HS-5 (cell line): ENCODE measurements around the gene TPSB2.
"Not testable (repeated sequence)": the region's sequence is repeated elsewhere in the genome, so short reads cannot be mapped to it uniquely, and the experiment has no call there.

Source experiments
- DNase-seq: peaks from one replicate; pipeline ENCODE4 v3.0.0-alpha.2; 2012; ENCODE audit warnings: low read depth

Gene TPSB2

DNA sequence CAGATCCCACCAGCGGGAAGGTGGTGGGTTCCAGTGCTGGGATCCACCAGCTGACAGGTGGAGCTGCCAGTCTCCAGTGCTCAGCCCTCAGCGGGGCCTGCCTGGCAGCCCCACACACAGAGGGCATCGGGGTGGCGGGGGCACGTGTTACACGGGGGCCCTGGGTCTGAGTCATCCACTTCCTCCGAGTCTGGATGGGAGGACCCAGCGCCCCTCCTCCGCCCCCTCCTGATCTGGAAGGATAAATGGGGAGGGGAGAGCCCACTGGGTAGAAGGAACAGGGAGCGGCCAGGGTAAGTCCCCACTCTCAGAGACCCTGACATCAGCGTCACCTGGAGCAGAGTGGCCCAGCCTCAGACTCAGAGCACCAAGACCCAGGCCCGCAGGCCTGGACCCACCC is 10.5 kb upstream of the TPSB2 start, which contains the start of gene TPSAB1:
TPSAB1 (plus strand) TSS at position 270 of the 400 bp plus-strand sequence. CDS start 234 bp downstream, outside the sequence.
- not testable (repeated sequence) for DNase-seq

GRCh38 chr16:1239575-1239974 is 9.6 kb upstream of the TPSB2 start:
- not testable (repeated sequence) for DNase-seq

DNA sequence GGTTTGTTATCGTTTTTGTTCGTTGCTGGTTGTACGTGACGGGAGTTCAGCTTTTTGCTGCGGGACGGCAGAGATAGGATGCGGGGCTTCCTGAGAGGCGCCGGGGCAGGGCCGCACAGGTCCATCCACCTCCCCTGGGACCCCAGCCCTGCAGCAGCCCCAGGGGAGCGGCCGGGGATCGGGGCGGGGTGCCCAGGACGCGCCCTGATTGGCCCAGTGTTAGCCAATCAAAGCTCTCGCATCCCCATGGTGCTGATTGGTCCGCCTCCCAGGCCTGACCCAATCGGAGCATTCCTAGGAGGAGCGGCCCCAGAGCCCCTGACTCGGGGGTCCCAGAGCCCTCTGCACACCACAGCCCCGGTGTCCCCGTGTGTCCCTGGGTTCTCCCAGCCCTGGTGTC is 8.9 kb upstream of the TPSB2 start:
- not testable (repeated sequence) for DNase-seq

GRCh38 chr16:1237990-1238389 is 8.0 kb upstream of the TPSB2 start:
- no peak for DNase-seq

- not testable (repeated sequence) for DNase-seq
Observed at GRCh38 chr16:1236659-1237058, 6.7 kb upstream of the TPSB2 start.

DNA sequence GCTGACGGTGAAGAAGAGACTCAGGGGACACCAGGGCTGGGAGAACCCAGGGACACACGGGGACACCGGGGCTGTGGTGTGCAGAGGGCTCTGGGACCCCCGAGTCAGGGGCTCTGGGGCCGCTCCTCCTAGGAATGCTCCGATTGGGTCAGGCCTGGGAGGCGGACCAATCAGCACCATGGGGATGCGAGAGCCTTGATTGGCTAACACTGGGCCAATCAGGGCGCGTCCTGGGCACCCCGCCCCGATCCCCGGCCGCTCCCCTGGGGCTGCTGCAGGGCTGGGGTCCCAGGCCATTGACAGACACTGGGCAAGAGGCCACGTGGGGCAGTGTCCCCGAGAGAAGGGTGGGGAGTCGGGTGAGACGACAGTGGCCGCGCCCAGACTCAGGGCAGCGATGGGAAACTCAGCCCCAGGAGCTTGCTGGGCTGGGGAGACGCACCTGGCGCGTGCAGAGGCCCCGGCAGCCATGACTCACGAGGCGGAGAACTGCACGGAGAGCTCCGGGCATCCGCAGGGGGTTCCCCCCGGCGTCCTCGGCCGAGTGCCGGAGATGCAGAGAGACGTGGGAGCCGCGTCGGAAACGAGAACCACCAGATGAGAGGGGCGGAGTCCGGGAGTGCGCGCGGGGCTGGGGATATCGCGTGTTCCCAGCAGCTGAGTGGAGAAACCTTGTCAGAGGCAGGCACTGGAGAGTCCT is 2.2 kb upstream of the TPSB2 start:
- not testable (repeated sequence) for DNase-seq

DNA sequence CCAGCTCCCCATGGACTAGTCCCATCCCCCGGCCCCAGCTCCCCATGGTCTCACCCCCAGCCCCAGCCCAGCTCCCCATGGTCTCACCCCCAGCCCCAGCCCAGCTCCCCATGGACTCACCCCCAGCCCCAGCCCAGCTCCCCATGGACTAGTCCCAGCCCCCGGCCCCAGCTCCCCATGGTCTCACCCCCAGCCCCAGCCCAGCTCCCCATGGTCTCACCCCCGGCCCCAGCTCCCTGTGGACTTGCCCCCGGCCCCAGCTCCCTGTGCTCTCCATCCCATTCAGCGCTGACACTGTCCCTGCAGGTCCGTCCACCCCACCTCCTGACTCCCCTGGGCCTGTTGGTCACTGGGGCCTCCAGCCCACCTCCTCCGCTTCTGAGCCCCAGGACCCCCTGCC is 1.3 kb upstream of the TPSB2 start:
- not testable (repeated sequence) for DNase-seq

DNA sequence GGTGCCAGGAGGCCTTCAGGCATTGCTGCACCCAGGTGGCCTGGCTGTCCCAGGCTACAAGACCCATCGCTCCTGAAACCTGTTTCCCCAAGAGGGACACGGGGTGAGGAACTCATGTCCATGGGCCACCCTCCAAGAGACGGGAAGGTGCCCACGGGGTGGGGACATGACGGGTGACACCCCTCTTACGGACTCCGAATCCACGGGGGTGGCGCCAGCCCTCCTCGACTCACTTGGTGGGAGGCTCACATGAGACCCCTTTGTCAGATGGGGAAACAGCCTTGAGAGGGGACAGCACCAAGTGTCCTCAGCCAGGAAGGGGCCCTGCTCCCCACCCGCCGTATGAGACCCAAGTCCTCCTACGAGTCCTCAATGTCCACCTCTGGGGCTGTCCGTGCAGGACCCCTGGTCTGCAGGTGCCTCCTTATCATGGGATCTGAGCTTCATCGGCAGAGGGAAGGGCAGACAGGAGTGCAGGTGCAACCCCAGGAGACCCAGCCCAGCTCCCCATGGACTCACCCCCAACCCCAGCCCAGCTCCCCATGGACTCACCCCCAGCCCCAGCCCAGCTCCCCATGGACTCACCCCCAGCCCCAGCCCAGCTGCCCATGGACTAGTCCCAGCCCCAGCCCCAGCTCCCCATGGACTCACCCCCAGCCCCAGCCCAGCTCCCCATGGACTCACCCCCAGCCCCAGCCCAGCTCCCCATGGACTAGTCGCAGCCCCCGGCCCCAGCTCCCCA is 658 bp upstream of the TPSB2 start:
- not testable (repeated sequence) for DNase-seq

DNA sequence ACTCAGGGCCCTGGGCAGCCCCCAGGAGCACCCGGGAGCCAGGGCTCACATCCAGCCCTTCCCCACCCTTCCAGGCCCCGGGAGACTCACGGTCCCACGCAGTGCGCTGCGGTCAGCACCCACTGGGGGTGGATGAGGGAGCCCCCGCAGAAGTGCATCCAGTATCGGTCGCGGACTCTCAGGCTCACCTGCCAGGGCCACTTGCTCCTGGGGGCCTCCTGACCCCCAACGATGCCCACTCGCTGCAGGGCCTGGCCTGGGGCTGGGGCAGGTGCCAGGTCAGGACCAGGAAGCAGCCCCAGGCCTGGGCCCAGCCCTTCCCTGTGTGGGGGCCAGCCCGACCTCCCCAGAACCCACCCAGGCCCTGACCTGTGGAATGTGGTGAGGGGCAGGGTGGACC is 508 bp downstream of the TPSB2 start:
- DNase-seq = not testable (repeated sequence)

GRCh38 chr16:1228227-1228626 is 1.8 kb downstream of the TPSB2 start:
- DNase-seq = not testable (repeated sequence)

DNA sequence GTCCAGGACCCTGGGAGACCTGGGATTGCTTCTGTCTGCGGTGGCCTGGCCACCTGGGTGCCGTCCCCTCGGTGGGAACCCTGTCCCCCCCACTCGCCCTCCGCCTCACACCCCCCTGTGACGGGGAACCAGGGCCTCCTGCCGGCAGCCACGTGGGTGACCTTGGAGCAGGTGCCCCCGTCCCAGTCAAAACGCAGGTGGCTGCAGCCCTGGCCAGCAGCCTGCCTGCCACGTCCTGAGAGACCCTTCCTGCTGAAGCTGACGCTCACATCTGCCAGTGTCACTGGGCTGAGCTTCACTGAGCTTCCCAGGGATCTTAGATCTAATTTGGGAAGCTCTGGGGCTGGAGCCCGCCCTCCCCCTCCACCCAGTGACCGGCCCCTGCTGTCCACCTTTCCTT is 3.3 kb downstream of the TPSB2 start:
- not testable (repeated sequence) for DNase-seq

GRCh38 chr16:1225728-1226311 is 4.2 kb downstream of the TPSB2 start:
- DNase-seq = not testable (repeated sequence)

DNA sequence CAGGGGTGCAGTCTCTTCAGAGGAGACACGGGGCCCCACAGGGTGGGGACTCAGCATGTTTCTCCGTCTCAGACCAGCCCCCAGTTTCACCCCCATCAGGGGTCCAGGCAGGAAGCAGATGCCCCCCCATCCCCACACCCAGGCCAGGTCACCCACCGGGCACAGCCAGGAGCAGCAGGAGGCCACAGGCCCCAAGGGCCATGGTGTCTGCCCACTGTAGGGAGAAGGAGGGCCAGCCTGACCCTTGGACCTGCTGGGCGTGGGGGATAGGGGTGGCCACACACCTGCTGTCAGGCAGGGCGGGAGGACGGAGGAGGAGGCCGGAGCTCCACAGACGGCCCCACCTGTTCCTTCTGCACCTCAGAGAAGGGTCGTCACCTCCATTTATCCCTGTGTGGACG is 4.9 kb downstream of the TPSB2 start, which contains the start of gene TPSG1:
TPSG1 (minus strand) TSS at position 218 of the 401 bp plus-strand sequence; CDS start at position 202, 16 bp downstream.
- no peak for DNase-seq

DNA sequence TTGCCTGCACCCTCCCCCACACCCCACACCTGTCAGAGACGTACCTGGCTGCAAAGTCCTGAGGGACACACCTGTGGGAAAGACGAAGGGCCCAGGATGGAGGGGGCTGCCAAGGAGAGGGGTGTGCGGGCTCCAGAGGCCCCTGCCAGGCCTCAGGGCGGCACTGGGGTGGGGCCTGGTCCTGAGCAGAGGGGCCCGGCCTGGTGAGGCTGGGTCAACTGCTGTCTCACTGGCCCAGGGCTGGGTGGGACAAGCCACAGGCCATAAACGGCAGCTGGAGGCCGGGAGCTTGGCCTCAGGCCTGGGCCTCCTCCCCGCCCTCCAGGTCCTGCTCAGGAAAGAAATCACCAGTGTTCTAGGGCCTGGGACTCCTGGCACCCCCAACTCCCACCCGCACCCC is 5.4 kb downstream of the TPSB2 start:
- DNase-seq = no peak

GRCh38 chr16:1223355-1224214 is 6.4 kb downstream of the TPSB2 start:
- no peak for DNase-seq

DNA sequence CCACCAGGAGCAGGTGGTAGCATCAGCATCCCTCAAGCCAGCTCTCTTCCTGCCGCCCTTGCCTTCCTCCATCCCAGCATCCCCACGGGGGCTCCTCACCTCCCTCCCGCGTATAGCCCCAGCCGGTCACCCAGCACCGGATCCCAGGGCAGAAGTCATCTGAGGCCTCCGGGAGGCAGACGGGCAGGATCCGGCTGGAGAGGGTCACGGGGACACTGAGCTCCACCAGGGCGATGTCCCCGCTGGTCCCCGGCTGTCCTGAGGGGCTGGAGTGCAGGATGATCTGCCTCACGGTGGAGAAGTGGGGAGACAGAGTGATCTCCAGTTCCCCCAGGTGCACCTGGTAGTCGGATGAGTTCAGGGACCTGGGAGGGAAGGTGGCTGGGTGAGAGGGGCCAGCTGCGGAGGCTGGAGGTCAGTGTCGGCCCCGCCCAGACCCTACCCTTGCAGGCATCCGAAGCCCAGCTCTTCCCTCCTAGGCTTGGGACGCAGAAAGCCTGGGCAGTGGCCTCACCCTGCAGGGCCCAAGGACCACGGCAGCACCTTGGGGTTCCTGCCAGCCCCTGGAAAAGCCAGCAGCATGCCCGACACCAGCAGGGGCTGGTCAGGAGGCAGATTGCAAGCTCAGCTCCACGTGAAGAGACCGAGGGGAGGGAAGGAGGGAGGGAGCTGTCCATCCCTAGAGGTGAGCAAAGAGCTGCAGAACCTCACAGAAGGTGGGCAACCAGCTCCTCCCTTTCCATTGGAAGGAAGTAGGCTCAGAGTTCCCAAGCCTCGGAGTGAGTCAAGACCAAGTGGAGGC is 7.2 kb downstream of the TPSB2 start:
- no peak for DNase-seq

GRCh38 chr16:1221628-1222552 is 8.1 kb downstream of the TPSB2 start:
- DNase-seq = no peak

DNA sequence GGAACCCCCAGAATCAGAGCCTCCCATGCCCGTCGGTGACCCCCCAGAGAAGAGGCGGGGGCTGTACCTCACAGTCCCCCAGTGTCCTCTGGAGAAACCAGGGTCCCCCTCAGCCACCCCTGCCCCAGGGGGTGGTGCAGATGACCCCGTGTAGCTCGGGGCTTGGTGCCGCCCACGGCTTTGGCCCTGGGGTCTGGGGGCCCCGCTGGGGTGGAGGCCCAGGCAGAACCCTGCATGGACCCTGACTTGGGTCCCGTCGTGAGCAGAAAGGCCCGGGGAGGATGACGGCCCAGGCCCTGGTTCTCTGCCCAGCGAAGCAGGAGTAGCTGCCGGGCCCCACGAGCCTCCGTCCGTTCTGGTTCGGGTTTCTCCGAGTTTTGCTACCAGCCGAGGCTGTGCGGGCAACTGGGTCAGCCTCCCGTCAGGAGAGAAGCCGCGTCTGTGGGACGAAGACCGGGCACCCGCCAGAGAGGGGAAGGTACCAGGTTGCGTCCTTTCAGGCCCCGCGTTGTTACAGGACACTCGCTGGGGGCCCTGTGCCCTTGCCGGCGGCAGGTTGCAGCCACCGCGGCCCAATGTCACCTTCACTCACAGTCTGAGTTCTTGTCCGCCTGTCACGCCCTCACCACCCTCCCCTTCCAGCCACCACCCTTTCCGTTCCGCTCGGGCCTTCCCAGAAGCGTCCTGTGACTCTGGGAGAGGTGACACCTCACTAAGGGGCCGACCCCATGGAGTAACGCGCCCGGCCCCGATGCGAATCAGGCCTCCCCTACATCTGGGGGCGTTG is 8.9 kb downstream of the TPSB2 start:
- no peak for DNase-seq

GRCh38 chr16:1220098-1220728 is 9.8 kb downstream of the TPSB2 start:
- DNase-seq = no peak
